ENCODE data around the gene THBS2.

Gene THBS2

GRCh38 chr6:169167581-169168301, 85.9 kb downstream of the THBS2 start:
- no peak overlapping the region for H3K9ac ChIP-seq (ENCODE audit: low read length)
- H3K27me3 ChIP-seq (ENCODE audit: insufficient read depth, low read length): no peaks in the 10 kb centered on the region
- no peak overlapping the region for H3K27ac ChIP-seq (ENCODE audit: low read depth, low read length, poor library complexity, severe bottlenecking)
- H3K4me2 ChIP-seq (ENCODE audit: low read length): no peak overlapping the region
- TF ChIP-seq CTCF (IDR thresholded peaks at IDR 0.05; ENCODE audit: low read length) (no peak), EZH2 (IDR thresholded peaks at IDR 0.05; ENCODE audit: borderline replicate concordance, low read length) (no peak)
- no peak overlapping the region for H3K4me3 ChIP-seq (ENCODE audit: low read depth, low read length, poor library complexity, severe bottlenecking)
- no peak overlapping the region for H2AFZ ChIP-seq (ENCODE audit: low read length)
- H4K20me1 ChIP-seq (ENCODE audit: insufficient read depth, low read length): no peaks in the 10 kb centered on the region
- no peaks in the 10 kb centered on the region for H3K36me3 ChIP-seq (ENCODE audit: insufficient read depth, low read length)
- H3K79me2 ChIP-seq (ENCODE audit: insufficient read depth, low read length): no peaks in the 10 kb centered on the region
- H3K9me3 ChIP-seq (ENCODE audit: low read length): no peaks in the 10 kb centered on the region
- H3F3A ChIP-seq (ENCODE audit: insufficient read depth, low read length): no peaks in the 10 kb centered on the region
- no peaks in the 10 kb centered on the region for H3K9me2 ChIP-seq (ENCODE audit: low read depth, low read length)
- no peaks in the 10 kb centered on the region for H3K4me1 ChIP-seq (ENCODE audit: insufficient read depth, low read length, severe bottlenecking)

GRCh38 chr6:169166896-169167580, 86.6 kb downstream of the THBS2 start:
- no peaks in the 10 kb centered on the region for H3K4me1 ChIP-seq (ENCODE audit: insufficient read depth, low read length, severe bottlenecking)
- H2AFZ ChIP-seq (ENCODE audit: low read length): no peak overlapping the region
- H3K9me2 ChIP-seq (ENCODE audit: low read depth, low read length): no peaks in the 10 kb centered on the region
- H3K4me2 ChIP-seq (ENCODE audit: low read length): no peak overlapping the region
- H3F3A ChIP-seq (ENCODE audit: insufficient read depth, low read length): no peaks in the 10 kb centered on the region
- no peaks in the 10 kb centered on the region for H4K20me1 ChIP-seq (ENCODE audit: insufficient read depth, low read length)
- H3K4me3 ChIP-seq (ENCODE audit: low read depth, low read length, poor library complexity, severe bottlenecking): no peak overlapping the region
- no peak overlapping the region for H3K27ac ChIP-seq (ENCODE audit: low read depth, low read length, poor library complexity, severe bottlenecking)
- H3K79me2 ChIP-seq (ENCODE audit: insufficient read depth, low read length): no peaks in the 10 kb centered on the region
- H3K36me3 ChIP-seq (ENCODE audit: insufficient read depth, low read length): no peaks in the 10 kb centered on the region
- no peak overlapping the region for H3K9ac ChIP-seq (ENCODE audit: low read length)
- no peaks in the 10 kb centered on the region for H3K9me3 ChIP-seq (ENCODE audit: low read length)
- H3K27me3 ChIP-seq (ENCODE audit: insufficient read depth, low read length): no peaks in the 10 kb centered on the region
- TF ChIP-seq CTCF (IDR thresholded peaks at IDR 0.05; ENCODE audit: low read length) (no peak), EZH2 (IDR thresholded peaks at IDR 0.05; ENCODE audit: borderline replicate concordance, low read length) (no peak)

Data from OCI-LY1 (cell line).